ENCODE data around the gene TANC1. TPM values are rescaled to one million over a fixed set of nuclear protein-coding genes. Genes with fewer than 3 reads are reported as not detected.

TANC1 gene
- total RNA-seq, 1 experiment from 2014 or later = 21.1 TPM

DNA sequence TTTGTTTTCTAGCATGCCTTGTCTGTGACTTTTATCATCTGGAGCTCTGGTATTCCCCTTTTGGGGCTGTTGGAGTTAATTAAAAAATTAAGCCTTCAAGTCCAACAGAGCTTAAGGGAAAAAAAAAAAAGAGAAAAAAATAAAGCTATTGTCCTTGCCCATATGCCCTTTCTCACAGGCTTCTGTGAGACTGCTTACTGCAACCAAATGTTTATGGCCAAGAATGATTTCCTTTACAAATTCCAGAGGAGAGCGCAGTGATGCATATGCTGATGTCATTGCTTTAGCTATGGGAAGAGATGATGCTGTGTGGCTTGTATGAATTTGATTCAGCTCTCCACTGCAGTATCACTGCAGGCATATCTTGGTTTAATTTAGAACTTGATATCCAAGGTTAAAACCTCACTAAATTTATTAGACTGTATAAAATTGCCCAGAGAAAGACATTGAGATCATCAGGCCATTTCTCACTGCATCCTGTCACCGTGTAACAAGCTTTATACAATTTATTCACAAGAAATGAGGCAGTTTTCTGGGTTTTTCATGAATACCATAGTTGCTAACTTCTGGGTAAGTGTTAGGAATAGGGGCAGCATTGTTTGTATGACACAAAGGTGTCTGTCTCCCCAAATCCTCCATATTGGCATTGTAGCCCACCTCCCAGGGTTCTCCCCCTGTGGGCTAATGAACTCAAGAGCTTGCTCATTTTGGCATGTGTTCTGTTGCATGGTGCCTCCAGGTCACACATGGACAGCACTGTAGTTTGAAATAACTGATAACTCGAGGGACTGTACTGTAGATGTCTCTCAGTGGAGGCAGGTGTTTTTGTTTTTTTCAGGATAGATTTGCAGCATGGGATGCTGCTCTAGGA, 85.0 kb downstream of the TANC1 start:
- TF ChIP-seq, protein P1, sequence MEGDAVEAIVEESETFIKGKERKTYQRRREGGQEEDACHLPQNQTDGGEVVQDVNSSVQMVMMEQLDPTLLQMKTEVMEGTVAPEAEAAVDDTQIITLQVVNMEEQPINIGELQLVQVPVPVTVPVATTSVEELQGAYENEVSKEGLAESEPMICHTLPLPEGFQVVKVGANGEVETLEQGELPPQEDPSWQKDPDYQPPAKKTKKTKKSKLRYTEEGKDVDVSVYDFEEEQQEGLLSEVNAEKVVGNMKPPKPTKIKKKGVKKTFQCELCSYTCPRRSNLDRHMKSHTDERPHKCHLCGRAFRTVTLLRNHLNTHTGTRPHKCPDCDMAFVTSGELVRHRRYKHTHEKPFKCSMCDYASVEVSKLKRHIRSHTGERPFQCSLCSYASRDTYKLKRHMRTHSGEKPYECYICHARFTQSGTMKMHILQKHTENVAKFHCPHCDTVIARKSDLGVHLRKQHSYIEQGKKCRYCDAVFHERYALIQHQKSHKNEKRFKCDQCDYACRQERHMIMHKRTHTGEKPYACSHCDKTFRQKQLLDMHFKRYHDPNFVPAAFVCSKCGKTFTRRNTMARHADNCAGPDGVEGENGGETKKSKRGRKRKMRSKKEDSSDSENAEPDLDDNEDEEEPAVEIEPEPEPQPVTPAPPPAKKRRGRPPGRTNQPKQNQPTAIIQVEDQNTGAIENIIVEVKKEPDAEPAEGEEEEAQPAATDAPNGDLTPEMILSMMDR (IDR thresholded peaks at IDR 0.05; ENCODE audit: insufficient read depth in 1 of 2, low read depth in 1 of 2, low read length in 1 of 2, severe bottlenecking in 1 of 2, unreplicated experiment in 1 of 2) = no peak
- DNase-seq = no peak
- H3K27me3 Mint-ChIP-seq (ENCODE audit: insufficient read depth, unreplicated experiment) = no peaks in the 10 kb centered on the region
- peaks cover 24% of the 10 kb centered on the region for H3K4me1 Mint-ChIP-seq (ENCODE audit: low read depth, unreplicated experiment)
- no peak overlapping the region for H3K27ac Mint-ChIP-seq (ENCODE audit: unreplicated experiment)
- H3K4me3 ChIP-seq (ENCODE audit: low read depth, low read length) = no peak overlapping the region
- no peaks in the 10 kb centered on the region for H3K27me3 ChIP-seq (replicated peaks; ENCODE audit: control insufficient read depth, insufficient read depth, low read length)
- POLR2A ChIA-PET = interaction anchor here (0.6 kb wide), 1 partner anchor 13 kb away, joined by 7 read pairs; no protein-coding TSS in a partner anchor
- CTCF ChIA-PET = interaction anchor here (0.5 kb wide), 1 partner anchor 274 kb away, joined by 3 read pairs; no protein-coding TSS in a partner anchor
- H3K4me1 ChIP-seq = peaks cover 11% of the 10 kb centered on the region
- intact Hi-C loops (cut with micrococcal nuclease; ENCODE audit: unreplicated experiment) = no loop called here
- H3K9me3 ChIP-seq = no peaks in the 10 kb centered on the region
- no peaks in the 10 kb centered on the region for H3K9me3 Mint-ChIP-seq (ENCODE audit: unreplicated experiment)
- H3K36me3 ChIP-seq (ENCODE audit: control insufficient read depth, insufficient read depth, low read length) = no peaks in the 10 kb centered on the region
- no TSS peak for BruUV-seq (replicated peaks)
- H3K4me3 Mint-ChIP-seq (ENCODE audit: unreplicated experiment) = no peak overlapping the region
- peaks cover 5% of the 10 kb centered on the region for H3K36me3 Mint-ChIP-seq (ENCODE audit: insufficient read depth, unreplicated experiment)

DNA sequence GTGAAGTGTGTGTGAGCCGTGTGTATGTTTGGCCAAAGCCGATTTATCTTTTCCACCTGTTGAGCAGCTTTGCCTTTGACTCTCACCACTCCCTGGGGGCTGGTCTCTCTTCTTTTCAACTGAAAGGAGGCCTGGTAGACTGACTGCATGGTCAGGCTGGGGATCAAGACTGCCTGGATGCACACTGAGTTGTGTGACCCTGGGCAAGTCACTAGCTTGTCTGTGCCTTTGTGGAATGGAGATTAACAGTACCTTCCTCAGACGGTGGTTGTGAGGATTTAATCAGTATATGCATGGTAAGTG, 85.5 kb downstream of the TANC1 start:
- Mint-ChIP-seq H3K27ac (ENCODE audit: unreplicated experiment) (no peak overlapping the region), H3K4me3 (ENCODE audit: unreplicated experiment) (no peak overlapping the region)

DNA sequence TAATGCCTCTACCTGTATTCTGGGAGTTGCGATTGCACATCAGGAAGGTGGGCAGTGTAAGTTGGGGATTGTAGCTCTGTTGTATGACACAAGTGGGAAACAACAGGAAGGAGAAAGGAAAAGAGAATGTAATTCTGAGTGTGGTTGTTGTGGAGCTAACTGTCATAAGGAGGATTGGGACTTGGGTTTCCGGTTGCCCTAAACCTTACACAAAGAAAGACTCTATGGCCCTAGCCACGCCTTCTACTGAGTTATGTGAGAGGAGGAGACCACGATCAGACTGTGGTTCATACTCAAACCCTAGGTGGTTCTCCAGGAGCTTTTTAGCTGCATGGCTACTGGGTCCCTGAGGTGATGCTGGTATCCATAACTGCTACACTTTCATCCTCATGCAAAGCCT, 86.5 kb downstream of the TANC1 start:
- H3K4me1 Mint-ChIP-seq (ENCODE audit: low read depth, unreplicated experiment) = peaks cover 30% of the 10 kb centered on the region
- no peaks in the 10 kb centered on the region for H3K27me3 Mint-ChIP-seq (ENCODE audit: insufficient read depth, unreplicated experiment)
- intact Hi-C loops (cut with micrococcal nuclease; ENCODE audit: unreplicated experiment) = no loop called here
- peaks cover 11% of the 10 kb centered on the region for H3K4me1 ChIP-seq
- no peak overlapping the region for H3K4me3 Mint-ChIP-seq (ENCODE audit: unreplicated experiment)
- H3K36me3 ChIP-seq (ENCODE audit: control insufficient read depth, insufficient read depth, low read length) = no peaks in the 10 kb centered on the region
- ChIA-PET POLR2A (no interaction called here), CTCF (no interaction called here)
- peaks cover 11% of the 10 kb centered on the region for H3K36me3 Mint-ChIP-seq (ENCODE audit: insufficient read depth, unreplicated experiment)
- no peaks in the 10 kb centered on the region for H3K27me3 ChIP-seq (replicated peaks; ENCODE audit: control insufficient read depth, insufficient read depth, low read length)
- TF ChIP-seq, protein P1 (IDR thresholded peaks at IDR 0.05; ENCODE audit: insufficient read depth in 1 of 2, low read depth in 1 of 2, low read length in 1 of 2, severe bottlenecking in 1 of 2, unreplicated experiment in 1 of 2) = no peak
- H3K27ac Mint-ChIP-seq (ENCODE audit: unreplicated experiment) = no peak overlapping the region
- no peak for DNase-seq
- BruUV-seq (replicated peaks) = no TSS peak
- H3K9me3 ChIP-seq = no peaks in the 10 kb centered on the region
- H3K4me3 ChIP-seq (ENCODE audit: low read depth, low read length) = no peak overlapping the region
- no peaks in the 10 kb centered on the region for H3K9me3 Mint-ChIP-seq (ENCODE audit: unreplicated experiment)

More for the DNA sequence above, 85.5 kb downstream of the TANC1 start:
- Mint-ChIP-seq H3K9me3 (ENCODE audit: unreplicated experiment) (no peaks in the 10 kb centered on the region), H3K36me3 (ENCODE audit: insufficient read depth, unreplicated experiment) (peaks cover 5% of the 10 kb centered on the region), H3K27me3 (ENCODE audit: insufficient read depth, unreplicated experiment) (no peaks in the 10 kb centered on the region), H3K4me1 (ENCODE audit: low read depth, unreplicated experiment) (peaks cover 24% of the 10 kb centered on the region)
- H3K4me3 ChIP-seq (ENCODE audit: low read depth, low read length) = no peak overlapping the region
- H3K4me1 ChIP-seq = peaks cover 11% of the 10 kb centered on the region
- POLR2A ChIA-PET = no interaction called here
- no peaks in the 10 kb centered on the region for H3K27me3 ChIP-seq (replicated peaks; ENCODE audit: control insufficient read depth, insufficient read depth, low read length)
- no peak for DNase-seq
- CTCF ChIA-PET = interaction anchor here (0.5 kb wide), 1 partner anchor 274 kb away, joined by 3 read pairs; no protein-coding TSS in a partner anchor
- no TSS peak for BruUV-seq (replicated peaks)
- no peaks in the 10 kb centered on the region for H3K9me3 ChIP-seq
- TF ChIP-seq, protein P1 (IDR thresholded peaks at IDR 0.05; ENCODE audit: insufficient read depth in 1 of 2, low read depth in 1 of 2, low read length in 1 of 2, severe bottlenecking in 1 of 2, unreplicated experiment in 1 of 2) = no peak
- H3K36me3 ChIP-seq (ENCODE audit: control insufficient read depth, insufficient read depth, low read length) = no peaks in the 10 kb centered on the region
- intact Hi-C loops (cut with micrococcal nuclease; ENCODE audit: unreplicated experiment) = no loop called here

Data from Caco-2 (cell line).